Stimulated activated effector memory CD8-positive, alpha-beta T cell treated with anti-CD3 and anti-CD28 coated beads, Interleukin-12 subunit alpha, Interleukin-12 subunit beta, amount 100 ng/mL, for 72 hours (primary cell): ENCODE data around the gene C2orf80.
"Not testable (repeated sequence)": the region's sequence is repeated elsewhere in the genome, so short reads cannot be mapped to it uniquely, and the experiment has no call there.

ENCODE experiments used
- ATAC-seq: fragments of 150-1000 bp; cut with Tn5 transposase; 2 replicates; pipeline ENCODE4 v1.10.0; 2021
- DNase-seq, 2 donors: peaks; one replicate each; pipeline ENCODE4 v3.0.0; 2021 to 2022; ENCODE audit warnings: low spot score in 2 of 2
- H3K27ac Mint-ChIP-seq: one replicate; pipeline ENCODE4 v1.8.0; 2022; ENCODE audit warnings: mild to moderate bottlenecking, mixed read lengths
- H3K36me3 Mint-ChIP-seq: one replicate; pipeline ENCODE4 v1.8.0; 2022; ENCODE audit warnings: mild to moderate bottlenecking, mixed read lengths
- H3K4me1 Mint-ChIP-seq: one replicate; pipeline ENCODE4 v1.8.0; 2022; ENCODE audit warnings: mixed read lengths
- H3K4me3 Mint-ChIP-seq: one replicate; pipeline ENCODE4 v1.8.0; 2022; ENCODE audit warnings: mild to moderate bottlenecking, mixed read lengths
- H3K9me3 Mint-ChIP-seq: one replicate; pipeline ENCODE4 v1.8.0; 2022; ENCODE audit warnings: mixed read lengths

Gene C2orf80

DNA sequence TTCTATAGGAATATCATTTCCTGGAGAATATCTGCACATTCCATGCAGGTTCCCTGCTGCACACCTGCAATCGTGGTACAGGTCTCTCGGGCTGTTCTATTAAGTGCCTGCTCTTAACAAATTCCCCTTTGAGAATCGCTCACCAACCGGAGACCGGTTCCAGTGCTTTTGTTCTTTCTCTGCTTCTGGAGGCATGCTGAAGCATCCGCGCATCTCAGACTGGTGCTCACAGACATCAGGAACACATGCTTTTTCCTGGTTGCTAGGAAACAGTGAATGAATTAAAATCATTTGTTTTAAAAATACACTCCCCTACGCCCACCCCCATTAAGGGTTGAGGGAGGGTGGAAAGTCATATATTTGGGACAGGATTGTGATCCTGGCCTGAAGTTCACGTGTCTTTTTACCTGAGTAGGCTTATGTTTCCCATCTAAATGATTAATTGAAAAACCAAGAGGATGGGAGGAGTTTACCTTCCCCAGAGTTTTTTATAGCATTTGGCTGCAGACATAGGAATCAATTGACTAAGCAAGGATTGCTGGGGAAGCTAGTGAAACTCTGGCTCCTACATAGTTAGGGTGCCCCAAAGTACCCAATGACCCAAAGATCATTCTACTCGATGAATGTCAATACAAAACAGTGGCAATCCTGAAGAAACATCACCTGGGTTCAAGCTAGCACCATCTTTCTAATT, at the start of gene C2orf80:
C2orf80 (minus strand) TSS at position 221 of the 694 bp plus-strand sequence. CDS start 3,044 bp downstream, outside the sequence.
- no peaks in the 10 kb centered on the region for H3K4me1 Mint-ChIP-seq
- H3K36me3 Mint-ChIP-seq: no peaks in the 10 kb centered on the region
- H3K9me3 Mint-ChIP-seq: no peaks in the 10 kb centered on the region
- no peak for DNase-seq
- H3K27ac Mint-ChIP-seq: no peak within 1 kb of the TSS
- H3K4me3 Mint-ChIP-seq: no peak within 1 kb of the TSS
- no peak for ATAC-seq

DNA sequence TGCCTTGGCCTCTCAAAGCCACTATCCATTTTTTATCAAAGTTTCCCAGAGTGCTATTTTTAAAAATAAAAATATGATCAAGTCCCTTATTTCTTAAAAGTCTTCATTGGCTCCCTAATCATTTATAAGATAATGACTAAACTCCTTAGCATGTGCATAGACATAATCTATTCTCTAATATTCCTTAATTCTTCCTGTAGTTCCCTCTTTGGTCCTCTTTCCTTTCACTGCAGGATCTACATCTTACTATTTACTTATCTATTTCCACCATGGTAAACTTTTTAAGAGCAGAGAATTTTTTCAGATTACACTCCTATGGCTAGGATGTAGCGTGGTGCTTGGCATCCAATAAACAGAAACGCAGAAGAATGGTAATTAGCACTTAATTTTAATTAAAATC, 46.0 kb upstream of the C2orf80 start:
- Mint-ChIP-seq H3K36me3 (peaks cover 48% of the 10 kb centered on the region), H3K4me1 (no peaks in the 10 kb centered on the region), H3K9me3 (peaks cover 3% of the 10 kb centered on the region), H3K27ac (no peak overlapping the region), H3K4me3 (no peak overlapping the region)
- ATAC-seq (no peak), DNase-seq (no peak)

- no peak for DNase-seq
- H3K9me3 Mint-ChIP-seq: peaks cover 3% of the 10 kb centered on the region
- H3K4me1 Mint-ChIP-seq: no peaks in the 10 kb centered on the region
Observed at GRCh38 chr2:208234786-208235185, 45.0 kb upstream of the C2orf80 start.

GRCh38 chr2:208228476-208228875, 38.6 kb upstream of the C2orf80 start:
- Mint-ChIP-seq H3K9me3 (peaks cover 3% of the 10 kb centered on the region), H3K36me3 (no peaks in the 10 kb centered on the region), H3K4me3 (no peak overlapping the region), H3K4me1 (no peaks in the 10 kb centered on the region), H3K27ac (no peak overlapping the region)
- DNase-seq: no peak
- no peak for ATAC-seq

More at GRCh38 chr2:208234786-208235185, 45.0 kb upstream of the C2orf80 start:
- no peak for ATAC-seq
- no peak overlapping the region for H3K27ac Mint-ChIP-seq
- H3K4me3 Mint-ChIP-seq: no peak overlapping the region
- peaks cover 42% of the 10 kb centered on the region for H3K36me3 Mint-ChIP-seq

GRCh38 chr2:208227581-208228232, 37.9 kb upstream of the C2orf80 start:
- ATAC-seq: no peak
- Mint-ChIP-seq H3K4me1 (no peaks in the 10 kb centered on the region), H3K36me3 (no peaks in the 10 kb centered on the region), H3K27ac (no peak overlapping the region), H3K4me3 (no peak overlapping the region), H3K9me3 (peaks cover 3% of the 10 kb centered on the region)
- no peak for DNase-seq

DNA sequence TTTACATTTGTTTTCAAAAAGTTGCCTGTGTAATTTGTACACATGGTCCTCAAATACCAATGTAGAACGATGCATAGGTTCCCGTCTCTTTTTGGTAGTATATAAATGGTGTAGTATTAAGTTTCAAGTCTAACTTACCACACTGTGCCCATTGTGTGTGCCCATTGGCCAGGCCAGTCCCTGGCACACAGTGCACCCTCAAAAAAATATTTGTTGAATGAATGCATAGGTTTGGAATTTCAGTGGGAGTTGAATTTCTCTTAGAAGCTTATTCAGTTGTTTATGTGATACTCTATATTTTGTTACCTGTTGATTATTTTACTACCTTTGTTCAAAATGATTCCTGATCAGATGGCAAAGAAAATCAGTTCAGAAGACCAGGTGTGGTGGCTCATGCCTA, 35.0 kb upstream of the C2orf80 start:
- Mint-ChIP-seq H3K9me3 (no peaks in the 10 kb centered on the region), H3K36me3 (no peaks in the 10 kb centered on the region), H3K27ac (no peak overlapping the region), H3K4me3 (no peak overlapping the region), H3K4me1 (no peaks in the 10 kb centered on the region)
- no peak for ATAC-seq
- DNase-seq: no peak

DNA sequence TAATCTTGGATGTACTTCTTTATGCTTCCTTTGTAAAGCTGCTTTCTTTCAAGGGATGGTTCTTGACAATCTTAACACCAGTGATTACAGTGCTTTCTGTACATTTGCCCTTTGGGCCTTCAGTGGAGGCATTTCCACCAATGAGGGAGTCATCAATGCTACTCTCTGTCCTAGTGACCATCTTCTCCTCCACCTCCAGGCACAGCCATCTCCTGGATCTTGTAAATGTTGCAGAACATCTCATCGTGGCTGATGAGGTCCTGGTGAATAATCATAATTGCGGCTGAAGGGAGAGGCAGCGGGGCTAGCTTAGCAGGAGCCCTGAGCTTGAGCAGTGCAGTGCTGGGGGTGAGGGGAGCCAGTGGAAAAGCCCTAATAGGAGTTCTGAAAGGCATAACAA, 32.5 kb upstream of the C2orf80 start:
- peak; percentile 40 for ATAC-seq
- no peak overlapping the region for H3K27ac Mint-ChIP-seq

GRCh38 chr2:208221873-208222272, 32.0 kb upstream of the C2orf80 start:
- H3K27ac Mint-ChIP-seq, DNase-seq: not testable (repeated sequence)

More for the DNA sequence above, 32.5 kb upstream of the C2orf80 start:
- Mint-ChIP-seq H3K4me3 (no peak overlapping the region), H3K4me1 (no peaks in the 10 kb centered on the region), H3K9me3 (no peaks in the 10 kb centered on the region), H3K36me3 (no peaks in the 10 kb centered on the region)
- no peak for DNase-seq

DNA sequence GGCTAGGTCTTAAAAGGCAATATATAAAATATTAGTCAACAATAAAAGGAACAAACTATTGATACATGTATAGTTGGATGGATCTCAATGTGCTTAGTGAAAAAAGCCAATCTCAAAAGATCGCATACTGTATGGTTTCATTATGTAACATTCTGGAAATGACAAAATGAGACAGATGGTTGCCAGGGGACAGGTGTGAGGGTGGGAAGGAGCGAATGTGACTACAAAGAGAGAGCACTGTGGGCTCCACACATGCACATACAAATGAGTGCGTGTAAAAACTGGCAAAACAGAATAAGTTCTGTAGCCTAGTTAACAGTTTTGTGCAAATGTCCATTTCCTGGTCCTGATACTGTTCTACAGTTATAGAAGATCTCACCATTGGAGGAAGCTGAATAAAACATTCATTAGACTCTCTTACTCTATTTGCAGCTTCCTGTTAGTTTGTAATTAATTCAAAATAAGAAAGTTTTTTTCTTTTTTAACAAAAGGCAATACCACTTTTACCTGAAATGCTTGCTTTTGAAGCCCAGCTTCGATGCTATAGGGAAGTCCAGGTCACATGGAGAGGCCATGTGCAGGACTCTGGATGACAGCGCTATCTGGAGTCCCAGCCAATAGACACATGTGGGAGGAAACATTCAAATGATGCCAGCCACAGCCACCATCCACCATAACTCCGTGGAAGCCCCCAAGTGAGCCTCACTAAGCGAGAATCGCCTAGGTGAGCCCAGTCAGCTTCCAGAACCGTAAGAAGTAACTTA, 21.0 kb upstream of the C2orf80 start:
- Mint-ChIP-seq H3K4me1 (no peaks in the 10 kb centered on the region), H3K4me3 (no peak overlapping the region), H3K27ac (no peak overlapping the region)

More at GRCh38 chr2:208221873-208222272, 32.0 kb upstream of the C2orf80 start:
- not testable (repeated sequence) for H3K9me3 Mint-ChIP-seq, H3K4me1 Mint-ChIP-seq, ATAC-seq, H3K4me3 Mint-ChIP-seq, H3K36me3 Mint-ChIP-seq

DNA sequence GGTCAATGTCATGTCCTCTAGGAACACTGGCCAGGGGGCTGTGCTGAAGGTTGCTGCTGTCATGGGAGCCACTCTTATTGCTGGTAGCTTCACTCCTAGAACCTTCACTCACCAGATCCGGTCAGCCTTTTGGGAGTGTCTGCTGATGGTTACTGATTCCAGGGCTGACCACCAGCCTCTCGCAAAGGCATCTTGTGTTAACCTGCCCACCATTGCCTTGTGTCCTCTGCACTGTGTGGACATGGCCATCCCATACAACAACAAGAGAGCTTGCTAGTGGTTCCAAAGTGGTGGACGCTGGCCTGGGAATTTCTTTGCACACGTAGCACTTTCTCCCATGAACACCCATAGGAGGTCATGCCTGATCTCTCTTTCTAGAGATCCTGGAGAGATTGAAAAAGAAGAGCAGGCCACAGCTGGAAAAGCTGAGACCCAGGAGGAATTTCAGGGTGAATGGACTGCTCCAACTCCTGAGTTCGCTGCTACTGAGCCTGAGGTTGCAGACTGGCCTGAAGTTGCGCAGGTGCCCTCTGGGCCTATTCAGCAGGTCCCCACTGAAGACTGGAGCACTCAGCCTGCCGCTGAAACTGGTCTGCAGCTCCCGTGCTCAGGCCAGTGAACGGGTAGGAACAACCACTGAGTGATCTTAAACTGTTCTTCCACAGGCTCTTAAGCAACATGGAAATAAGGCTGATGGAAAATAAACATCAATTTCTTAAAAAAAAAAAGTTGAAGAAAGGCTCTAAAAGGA, 18.7 kb upstream of the C2orf80 start:
- H3K27ac Mint-ChIP-seq: no peak overlapping the region
- no peaks in the 10 kb centered on the region for H3K4me1 Mint-ChIP-seq
- peak; percentile 21 for ATAC-seq
- no peak for DNase-seq
- no peaks in the 10 kb centered on the region for H3K9me3 Mint-ChIP-seq
- no peaks in the 10 kb centered on the region for H3K36me3 Mint-ChIP-seq
- no peak overlapping the region for H3K4me3 Mint-ChIP-seq

More for the DNA sequence above, 21.0 kb upstream of the C2orf80 start:
- DNase-seq: no peak
- no peak for ATAC-seq
- no peaks in the 10 kb centered on the region for H3K36me3 Mint-ChIP-seq
- H3K9me3 Mint-ChIP-seq: no peaks in the 10 kb centered on the region

DNA sequence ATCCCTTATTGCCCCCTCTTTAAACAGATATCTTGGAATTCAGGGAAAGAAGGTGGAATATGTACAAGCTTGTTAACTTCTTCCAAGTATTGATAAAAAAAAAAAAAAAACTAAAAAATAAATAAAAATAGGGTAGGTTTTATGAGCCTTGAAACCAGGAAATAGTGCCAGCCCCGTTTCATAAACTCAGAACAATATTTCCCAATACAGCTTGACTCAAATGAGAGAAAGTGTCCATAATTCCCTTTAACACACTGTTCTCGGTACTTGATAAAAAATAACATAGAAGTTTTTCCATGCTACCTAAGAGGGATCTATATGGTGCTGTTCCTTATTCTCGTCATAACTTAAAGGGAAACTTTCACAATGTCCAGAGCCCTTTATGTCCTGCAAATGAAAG, 17.9 kb upstream of the C2orf80 start:
- Mint-ChIP-seq H3K9me3 (no peaks in the 10 kb centered on the region), H3K4me3 (no peak overlapping the region), H3K36me3 (no peaks in the 10 kb centered on the region), H3K27ac (no peak overlapping the region), H3K4me1 (no peaks in the 10 kb centered on the region)
- DNase-seq: no peak
- no peak for ATAC-seq

- H3K27ac Mint-ChIP-seq: no peak overlapping the region
- ATAC-seq (no peak), DNase-seq (no peak)
- H3K9me3 Mint-ChIP-seq: no peaks in the 10 kb centered on the region
- H3K4me1 Mint-ChIP-seq: no peaks in the 10 kb centered on the region
- no peak overlapping the region for H3K4me3 Mint-ChIP-seq
- H3K36me3 Mint-ChIP-seq: no peaks in the 10 kb centered on the region
Observed at GRCh38 chr2:208204166-208204565, 14.3 kb upstream of the C2orf80 start.

GRCh38 chr2:208195531-208195930, 5.7 kb upstream of the C2orf80 start:
- Mint-ChIP-seq H3K27ac (no peak overlapping the region), H3K9me3 (no peaks in the 10 kb centered on the region), H3K36me3 (no peaks in the 10 kb centered on the region), H3K4me3 (no peak overlapping the region), H3K4me1 (no peaks in the 10 kb centered on the region)
- ATAC-seq (no peak), DNase-seq (no peak)

DNA sequence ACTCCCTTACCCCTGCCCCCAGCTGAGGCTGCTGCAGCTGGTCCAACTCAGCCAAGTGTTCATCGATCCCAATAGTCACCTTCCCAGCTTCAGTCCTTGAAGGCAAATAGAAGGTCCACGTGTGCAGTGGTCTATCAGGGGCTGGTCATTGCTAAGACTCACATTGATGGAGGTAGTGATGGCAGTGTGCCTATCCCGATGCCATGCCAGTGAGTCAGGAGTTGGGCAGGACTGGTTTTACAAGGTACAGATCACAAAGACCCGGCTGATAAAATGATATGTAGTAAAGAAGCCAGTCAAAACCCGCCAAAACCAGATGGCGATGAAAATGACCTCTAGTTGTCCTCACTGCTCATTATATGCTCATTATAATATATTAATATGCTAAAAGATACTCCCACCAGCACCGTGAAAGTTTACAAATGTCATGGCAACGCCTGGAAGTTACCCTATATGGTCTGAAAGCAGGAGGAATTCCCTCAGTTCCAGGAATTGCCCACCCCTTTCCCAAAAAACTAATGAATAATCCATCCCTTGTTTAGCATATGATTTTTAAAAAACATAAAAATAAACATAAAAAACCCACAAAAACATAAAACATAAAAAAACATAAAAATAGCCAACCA, 2.9 kb upstream of the C2orf80 start:
- ATAC-seq (no peak), DNase-seq (no peak)
- Mint-ChIP-seq H3K27ac (no peak overlapping the region), H3K4me1 (no peaks in the 10 kb centered on the region), H3K4me3 (no peak overlapping the region), H3K9me3 (no peaks in the 10 kb centered on the region), H3K36me3 (no peaks in the 10 kb centered on the region)
